ENCODE measurements around the gene ZC3H10.
"Not testable (repeated sequence)": the region's sequence is repeated elsewhere in the genome, so short reads cannot be mapped to it uniquely, and the experiment has no call there.

Gene ZC3H10

DNA sequence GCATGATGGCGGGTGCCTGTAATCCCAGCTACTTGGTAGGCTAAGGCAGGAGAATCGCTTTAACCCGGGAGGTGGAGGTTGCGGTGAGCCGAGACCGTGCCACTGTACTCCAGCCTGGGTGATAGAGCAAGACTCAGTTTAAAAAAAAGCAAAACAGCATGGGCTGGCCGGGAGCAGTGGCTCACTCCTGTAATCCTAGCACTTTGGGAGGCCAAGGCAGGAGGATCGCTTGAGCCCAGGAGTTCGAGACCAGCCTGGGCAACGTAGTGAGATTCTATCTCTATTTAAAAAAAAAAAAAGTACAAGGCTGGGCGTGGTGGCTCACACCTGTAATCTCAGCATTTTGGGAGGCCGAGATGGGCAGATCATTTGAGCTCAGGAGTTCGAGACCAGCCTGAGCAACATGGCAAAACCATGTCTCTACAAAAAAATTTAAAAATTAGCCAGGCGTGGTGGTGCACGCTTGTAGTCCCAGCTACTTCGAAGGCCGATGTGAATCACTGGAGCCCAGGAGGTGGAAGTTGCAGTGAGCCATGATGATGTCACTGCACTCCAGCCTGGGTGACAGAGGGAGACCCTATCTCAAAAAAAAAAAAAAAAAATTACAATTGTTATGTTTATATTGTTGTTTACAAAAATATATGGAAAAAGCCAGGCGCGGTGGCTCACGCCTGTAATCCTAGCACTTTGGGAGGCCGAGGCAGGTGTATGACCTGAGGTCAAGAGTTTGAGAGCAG, 38.6 kb downstream of the ZC3H10 start:
- DNase-seq, result not testable (repeated sequence)

DNA sequence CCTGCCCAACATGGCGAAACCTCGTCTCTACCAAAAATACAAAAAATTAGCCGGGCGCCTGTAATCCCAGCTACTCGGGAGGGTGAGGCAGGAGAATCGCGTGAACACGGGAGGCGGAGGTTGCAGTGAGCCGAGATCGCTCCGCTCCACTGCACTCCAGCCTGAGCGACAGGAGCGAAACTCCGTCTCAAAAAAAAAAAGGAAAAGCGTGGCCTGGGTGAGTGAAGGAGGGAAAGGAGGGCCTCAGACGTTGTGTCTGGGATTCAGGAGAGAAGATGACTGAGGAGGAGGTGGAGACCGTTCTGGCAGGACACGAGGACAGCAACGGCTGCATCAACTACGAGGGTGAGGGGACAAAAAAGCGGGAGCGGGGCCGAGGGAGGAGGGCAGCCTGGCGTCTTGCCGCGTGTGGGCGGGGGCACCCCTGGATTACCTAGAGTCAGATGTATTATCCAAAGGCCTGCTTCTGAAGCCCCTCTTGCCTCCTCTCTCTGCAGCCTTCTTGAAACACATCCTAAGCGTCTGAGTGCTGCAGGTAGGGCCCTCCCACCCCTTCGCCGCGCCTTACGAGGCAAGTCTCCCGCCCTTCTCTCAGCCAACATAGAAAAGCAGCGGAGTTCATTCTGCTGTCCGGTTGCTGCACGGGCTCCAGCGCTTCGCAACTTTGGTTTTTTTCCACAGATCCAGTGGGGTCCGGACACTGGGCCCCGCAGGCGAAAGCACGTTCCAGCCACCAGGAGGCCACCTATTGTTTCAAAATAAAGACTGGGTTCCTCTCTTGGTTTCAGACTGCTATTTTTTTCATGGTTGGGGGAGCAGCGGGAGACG, 39.3 kb downstream of the ZC3H10 start:
- peak; percentile 85 for DNase-seq

DNA sequence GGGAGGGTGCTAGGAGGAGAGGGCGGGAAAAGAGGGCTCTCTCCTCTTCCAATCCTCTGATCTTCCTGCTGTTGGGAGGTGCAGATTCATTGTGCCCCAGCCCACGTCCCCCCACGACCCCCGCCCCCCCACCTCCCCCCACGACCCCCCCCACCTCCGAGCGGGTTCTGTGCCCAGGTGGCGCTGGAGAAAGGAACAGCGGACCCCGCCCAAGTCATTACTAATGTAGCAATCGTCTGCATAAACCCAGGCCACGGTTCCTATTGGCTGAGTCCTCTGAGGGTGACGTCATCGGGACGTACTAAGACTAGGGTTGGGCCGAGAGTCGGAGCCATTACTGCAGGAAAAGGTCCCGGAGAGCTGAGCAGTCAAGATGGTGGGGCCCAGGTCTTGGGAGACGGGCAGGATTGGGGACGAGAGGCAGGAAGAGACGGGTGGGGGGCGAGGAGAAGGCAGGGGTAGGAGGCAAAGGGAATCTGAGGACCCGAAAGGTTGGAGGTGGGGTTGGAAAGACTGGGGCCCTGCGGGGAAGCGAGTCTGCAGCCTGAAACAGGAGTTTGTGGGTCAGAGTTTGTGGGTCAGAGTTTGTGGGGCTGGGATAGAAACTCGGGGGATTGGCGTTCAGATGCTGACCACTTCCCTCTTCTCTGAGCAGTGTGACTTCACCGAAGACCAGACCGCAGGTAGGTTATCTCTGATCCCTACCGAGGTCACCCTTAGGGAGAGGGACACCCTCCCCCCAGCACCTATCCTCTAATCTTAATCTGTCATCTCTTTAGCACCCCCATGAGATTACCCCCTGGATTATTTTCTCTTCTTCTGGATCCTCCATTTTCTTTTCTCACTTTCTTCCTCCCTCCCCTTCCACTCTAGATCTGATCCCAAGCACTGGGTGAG, 40.2 kb downstream of the ZC3H10 start, which contains the start of gene MYL6:
Gene MYL6, plus strand, starts transcription at position 331 of the 897 bp plus-strand sequence. Its CDS starts 43 bp downstream, at position 374.
- peak; percentile 97 for DNase-seq

GRCh38 chr12:56158926-56159461, 40.9 kb downstream of the ZC3H10 start:
- DNase-seq, result peak; percentile 76

DNA sequence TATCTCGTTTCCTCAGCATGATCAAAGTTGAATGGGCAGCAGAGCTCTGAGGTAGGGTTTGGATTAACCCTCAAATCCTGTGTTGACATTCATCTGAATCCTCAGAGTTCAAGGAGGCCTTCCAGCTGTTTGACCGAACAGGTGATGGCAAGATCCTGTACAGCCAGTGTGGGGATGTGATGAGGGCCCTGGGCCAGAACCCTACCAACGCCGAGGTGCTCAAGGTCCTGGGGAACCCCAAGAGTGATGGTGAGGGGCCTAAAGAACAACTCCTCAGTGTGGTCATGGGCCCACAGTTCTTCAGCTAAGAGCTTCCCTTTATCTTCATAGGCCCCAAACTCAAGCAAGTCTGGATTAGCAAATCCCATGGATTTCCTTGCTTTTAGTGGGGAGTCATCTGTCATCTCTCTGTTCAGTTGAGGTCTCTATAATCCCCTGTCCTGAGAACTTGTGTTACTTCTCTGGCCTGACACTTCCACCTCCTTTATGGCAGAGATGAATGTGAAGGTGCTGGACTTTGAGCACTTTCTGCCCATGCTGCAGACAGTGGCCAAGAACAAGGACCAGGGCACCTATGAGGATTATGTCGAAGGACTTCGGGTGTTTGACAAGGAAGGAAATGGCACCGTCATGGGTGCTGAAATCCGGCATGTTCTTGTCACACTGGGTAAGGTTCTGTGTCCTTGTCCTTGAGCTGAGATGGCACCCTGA, 41.6 kb downstream of the ZC3H10 start:
- no peak for DNase-seq

DNA sequence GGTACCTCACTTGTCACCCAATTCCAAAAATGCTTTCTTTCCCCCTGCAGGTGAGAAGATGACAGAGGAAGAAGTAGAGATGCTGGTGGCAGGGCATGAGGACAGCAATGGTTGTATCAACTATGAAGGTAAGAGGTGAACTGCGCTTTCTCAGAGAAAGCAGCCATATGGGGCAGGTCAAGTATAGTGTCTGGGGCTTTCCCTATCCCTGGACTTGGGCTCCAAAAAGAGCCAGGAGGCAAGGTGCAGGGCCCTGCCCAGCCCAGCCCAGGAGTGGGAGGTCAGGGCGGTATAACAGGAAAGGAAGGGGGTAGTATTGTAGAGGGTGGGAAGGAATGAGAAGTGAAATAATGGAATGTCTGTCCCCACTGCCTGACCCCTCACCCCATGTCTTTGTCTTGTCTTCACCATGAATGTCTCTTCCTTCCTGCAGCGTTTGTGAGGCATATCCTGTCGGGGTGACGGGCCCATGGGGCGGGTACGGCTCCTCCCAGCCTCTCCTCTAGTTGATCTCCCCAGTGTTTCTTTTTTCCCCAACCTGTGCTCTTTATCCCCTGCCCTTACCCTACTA, 42.2 kb downstream of the ZC3H10 start:
- no peak for DNase-seq

DNA sequence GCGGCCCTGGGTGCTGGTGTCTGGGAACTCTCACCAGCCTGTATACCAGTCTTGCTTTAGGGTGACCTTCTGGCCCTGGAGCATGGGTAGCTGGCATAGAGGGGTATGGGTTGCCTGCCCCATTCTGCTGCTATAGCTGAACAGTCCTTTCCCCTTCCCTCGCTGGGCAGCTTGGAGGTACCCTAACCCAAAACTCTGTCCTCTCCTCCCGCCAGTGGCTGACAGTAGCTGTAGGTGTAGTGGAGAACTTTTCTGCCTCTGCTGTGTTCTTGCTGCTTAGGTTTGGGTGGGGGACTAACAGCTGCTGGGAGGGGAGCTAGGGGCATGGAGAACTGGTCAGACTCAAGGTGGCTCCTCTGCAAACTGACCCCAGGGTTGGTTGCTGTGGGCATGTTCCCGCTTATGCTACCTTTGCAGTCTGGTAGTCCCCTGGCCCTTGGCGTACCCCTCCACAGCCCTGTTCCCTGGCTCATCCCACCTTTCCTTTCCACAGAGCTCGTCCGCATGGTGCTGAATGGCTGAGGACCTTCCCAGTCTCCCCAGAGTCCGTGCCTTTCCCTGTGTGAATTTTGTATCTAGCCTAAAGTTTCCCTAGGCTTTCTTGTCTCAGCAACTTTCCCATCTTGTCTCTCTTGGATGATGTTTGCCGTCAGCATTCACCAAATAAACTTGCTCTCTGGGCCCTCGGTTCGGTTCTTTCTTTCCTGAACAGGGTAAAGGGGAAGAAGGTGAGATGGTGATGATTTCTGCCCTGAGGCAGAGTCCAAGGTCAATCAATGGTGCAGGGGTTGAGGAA, 43.0 kb downstream of the ZC3H10 start:
- no peak for DNase-seq

DNA sequence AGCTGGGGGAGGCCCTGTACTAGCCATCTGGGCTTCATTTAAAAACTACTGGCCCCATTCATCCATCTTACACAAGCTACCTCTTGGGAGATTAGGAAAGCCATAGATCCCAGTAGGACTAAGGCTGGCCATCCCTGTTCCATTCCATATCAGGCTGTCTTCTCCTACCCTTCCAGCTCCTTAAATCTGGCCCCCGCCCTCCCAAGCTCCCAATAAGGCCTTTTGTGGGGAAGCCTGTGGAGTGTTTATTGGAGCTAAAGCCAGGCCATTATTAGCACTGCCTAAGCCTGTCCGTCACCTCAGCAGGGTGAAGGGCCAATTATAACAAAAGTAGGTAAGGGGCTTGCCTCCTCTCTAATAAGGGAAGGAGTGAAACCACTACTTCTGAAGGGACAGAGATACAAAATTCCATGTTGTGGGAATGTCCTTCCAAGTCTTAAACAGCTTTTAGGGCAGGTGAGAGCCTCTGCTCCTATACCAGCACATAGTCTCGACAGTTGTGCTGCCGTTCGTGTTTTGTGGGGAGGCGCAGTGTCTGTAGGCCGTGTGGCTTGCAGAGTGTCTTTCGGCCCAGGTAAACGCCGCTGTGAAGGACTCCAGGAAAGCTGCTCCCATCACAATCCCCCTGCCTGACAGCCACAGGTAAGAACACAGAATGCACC, 43.8 kb downstream of the ZC3H10 start:
- no peak for DNase-seq

- no peak for DNase-seq
Observed at GRCh38 chr12:56162468-56163290, 44.6 kb downstream of the ZC3H10 start.

GRCh38 chr12:56163533-56164344, 45.7 kb downstream of the ZC3H10 start:
- no peak for DNase-seq

DNA sequence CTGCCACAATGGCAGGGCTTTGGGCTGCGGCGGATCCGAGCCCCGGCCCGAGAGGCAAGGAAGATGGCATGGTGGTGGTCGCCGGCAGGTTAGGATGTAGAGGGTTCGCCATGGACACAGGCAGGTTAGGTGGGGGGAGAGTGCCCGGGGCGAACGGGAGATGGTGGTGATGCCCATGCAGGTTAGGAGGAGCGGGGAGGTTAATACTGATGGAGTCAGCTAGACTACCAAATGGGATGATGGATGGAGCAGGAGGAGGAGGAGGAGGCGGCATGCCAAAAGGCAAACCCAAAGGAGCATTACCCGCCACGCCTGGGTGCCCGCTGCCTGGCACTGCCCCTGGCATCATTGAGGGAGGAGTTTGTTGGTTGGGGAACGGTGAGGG, 46.3 kb downstream of the ZC3H10 start:
- DNase-seq, result no peak

DNA sequence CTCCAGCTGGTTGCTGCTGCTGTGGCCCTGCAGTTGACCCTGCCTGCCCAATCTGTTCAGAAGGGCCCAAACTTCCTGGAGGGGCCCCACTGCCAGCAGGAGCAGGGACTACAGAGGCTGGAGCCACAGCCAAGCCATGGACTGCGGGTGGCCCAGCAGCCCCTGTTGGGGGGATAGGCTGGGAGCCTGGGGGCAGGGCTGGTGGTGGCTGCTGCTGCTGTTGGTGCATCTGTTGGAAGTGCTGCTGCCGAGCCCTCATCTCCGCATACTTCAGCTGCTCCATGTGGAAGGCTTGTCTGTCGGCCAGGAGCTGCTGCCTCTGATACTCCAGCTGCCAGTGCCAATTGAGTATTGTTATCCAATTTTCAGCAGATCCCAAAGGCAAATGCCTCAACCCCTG, 47.3 kb downstream of the ZC3H10 start:
- no peak for DNase-seq

DNA sequence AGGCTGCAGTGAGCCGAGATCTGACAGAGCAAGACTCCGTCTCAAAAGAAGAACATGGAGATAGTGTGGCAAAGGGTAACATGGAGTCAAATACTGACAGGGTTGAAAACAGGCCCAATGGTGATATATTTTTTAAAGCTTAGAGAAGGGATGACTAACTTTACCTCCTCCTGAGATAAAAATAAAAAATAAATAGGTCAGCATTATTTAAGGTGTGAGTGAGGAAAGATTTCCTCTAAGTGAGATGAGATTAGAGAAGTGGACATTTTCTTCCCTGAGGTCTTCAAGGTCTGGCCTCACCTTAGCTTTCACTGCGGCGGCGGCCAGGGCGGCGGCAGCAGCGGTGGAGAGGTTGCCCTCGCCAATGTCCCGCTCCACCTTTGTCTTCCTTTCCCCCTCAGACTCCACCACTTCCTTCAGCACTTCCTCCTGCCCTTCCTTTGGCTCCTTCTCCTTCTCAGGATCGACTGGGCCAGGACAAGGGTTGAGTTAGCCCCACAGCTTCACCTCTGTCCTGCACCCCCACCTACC, 51.2 kb downstream of the ZC3H10 start:
- no peak for DNase-seq

- DNase-seq, result no peak
Observed at GRCh38 chr12:56172839-56173238, 54.8 kb downstream of the ZC3H10 start.

All from MV-4-11 (cell line).